ENCODE measurements around the gene ORAI2. TPM values are rescaled to one million over a fixed set of nuclear protein-coding genes. Genes with fewer than 3 reads are reported as not detected.

Gene ORAI2
- polyA plus RNA-seq, 1 donor from 2014 or later, result 36.3 TPM

DNA sequence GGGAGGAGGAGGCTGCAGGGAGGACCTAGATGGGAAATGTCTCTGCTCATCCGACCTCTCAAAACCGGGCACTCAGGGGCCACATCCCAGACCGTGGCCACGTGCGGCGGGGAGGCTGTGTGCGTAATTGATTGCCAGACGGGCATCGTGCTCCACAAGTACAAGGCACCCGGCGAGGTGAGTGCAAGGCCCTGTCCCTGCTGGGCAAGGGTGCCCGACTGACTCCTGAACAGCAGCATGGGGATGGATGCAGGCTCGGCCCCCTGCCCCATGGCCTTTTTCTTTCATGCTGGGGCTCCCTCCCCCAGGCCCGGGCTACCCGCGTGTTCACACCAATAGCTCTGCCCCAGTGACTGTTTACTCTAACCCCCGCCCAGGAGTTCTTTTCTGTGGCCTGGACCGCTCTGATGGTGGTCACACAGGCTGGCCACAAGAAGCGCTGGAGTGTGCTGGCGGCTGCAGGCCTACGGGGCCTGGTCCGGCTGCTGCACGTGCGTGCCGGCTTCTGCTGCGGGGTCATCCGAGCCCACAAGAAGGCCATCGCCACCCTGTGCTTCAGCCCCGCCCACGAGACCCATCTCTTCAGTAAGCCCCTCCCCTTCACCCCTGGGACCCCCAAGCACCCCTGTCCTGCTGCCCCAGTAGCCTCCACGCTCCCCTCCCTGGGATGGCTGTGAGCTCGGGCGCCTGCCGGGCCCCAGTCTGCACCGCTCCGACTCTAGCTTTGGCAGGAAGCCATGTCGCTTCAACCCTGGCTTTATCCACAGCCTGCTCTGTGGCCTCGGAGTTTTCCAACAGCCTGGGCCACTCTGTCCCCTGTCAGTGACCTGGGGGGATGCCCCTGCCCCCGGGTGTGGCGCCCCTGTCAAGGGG is 35.3 kb downstream of the ORAI2 start:
- Histone ChIP-seq H3K79me2 (replicated peaks; ENCODE audit: insufficient read depth, low read length) (peaks cover 11% of the 10 kb centered on the region), H3K4me3 (ENCODE audit: low read length) (no peak overlapping the region), H3K4me2 (ENCODE audit: low read length) (no peak overlapping the region), H3K36me3 (ENCODE audit: insufficient read depth, low read length) (no peaks in the 10 kb centered on the region), H4K20me1 (ENCODE audit: insufficient read depth) (no peaks in the 10 kb centered on the region), H3K9me3 (ENCODE audit: low read length) (no peaks in the 10 kb centered on the region), H3K27me3 (ENCODE audit: insufficient read depth, low read depth, low read length) (no peaks in the 10 kb centered on the region), H2AFZ (ENCODE audit: low read depth, low read length) (no peak overlapping the region), H3K27ac (ENCODE audit: low read length) (no peak overlapping the region), H3F3A (ENCODE audit: insufficient read depth, low read length, poor library complexity, severe bottlenecking) (no peaks in the 10 kb centered on the region), H3K9ac (ENCODE audit: low read length) (no peak overlapping the region), H3K9me2 (ENCODE audit: insufficient read depth, low read length) (no peaks in the 10 kb centered on the region)
- no peak for TF ChIP-seq EP300 (conservative IDR thresholded peaks at IDR 0.05; ENCODE audit: poor library complexity, severe bottlenecking)
- TF ChIP-seq, protein P1, sequence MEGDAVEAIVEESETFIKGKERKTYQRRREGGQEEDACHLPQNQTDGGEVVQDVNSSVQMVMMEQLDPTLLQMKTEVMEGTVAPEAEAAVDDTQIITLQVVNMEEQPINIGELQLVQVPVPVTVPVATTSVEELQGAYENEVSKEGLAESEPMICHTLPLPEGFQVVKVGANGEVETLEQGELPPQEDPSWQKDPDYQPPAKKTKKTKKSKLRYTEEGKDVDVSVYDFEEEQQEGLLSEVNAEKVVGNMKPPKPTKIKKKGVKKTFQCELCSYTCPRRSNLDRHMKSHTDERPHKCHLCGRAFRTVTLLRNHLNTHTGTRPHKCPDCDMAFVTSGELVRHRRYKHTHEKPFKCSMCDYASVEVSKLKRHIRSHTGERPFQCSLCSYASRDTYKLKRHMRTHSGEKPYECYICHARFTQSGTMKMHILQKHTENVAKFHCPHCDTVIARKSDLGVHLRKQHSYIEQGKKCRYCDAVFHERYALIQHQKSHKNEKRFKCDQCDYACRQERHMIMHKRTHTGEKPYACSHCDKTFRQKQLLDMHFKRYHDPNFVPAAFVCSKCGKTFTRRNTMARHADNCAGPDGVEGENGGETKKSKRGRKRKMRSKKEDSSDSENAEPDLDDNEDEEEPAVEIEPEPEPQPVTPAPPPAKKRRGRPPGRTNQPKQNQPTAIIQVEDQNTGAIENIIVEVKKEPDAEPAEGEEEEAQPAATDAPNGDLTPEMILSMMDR (IDR thresholded peaks at IDR 0.05; ENCODE audit: poor library complexity, severe bottlenecking), result no peak
- no peak for TF ChIP-seq EZH2 (IDR thresholded peaks at IDR 0.05; ENCODE audit: borderline replicate concordance, insufficient read depth, low read length, poor library complexity, severe bottlenecking)
- TF ChIP-seq RAD21 (conservative IDR thresholded peaks at IDR 0.05), result no peak
- TF ChIP-seq TAF1 (IDR thresholded peaks at IDR 0.05; ENCODE audit: low read depth), result no peak
- no peak for TF ChIP-seq POLR2AphosphoS5 (IDR thresholded peaks at IDR 0.05)
- TF ChIP-seq, protein P2, sequence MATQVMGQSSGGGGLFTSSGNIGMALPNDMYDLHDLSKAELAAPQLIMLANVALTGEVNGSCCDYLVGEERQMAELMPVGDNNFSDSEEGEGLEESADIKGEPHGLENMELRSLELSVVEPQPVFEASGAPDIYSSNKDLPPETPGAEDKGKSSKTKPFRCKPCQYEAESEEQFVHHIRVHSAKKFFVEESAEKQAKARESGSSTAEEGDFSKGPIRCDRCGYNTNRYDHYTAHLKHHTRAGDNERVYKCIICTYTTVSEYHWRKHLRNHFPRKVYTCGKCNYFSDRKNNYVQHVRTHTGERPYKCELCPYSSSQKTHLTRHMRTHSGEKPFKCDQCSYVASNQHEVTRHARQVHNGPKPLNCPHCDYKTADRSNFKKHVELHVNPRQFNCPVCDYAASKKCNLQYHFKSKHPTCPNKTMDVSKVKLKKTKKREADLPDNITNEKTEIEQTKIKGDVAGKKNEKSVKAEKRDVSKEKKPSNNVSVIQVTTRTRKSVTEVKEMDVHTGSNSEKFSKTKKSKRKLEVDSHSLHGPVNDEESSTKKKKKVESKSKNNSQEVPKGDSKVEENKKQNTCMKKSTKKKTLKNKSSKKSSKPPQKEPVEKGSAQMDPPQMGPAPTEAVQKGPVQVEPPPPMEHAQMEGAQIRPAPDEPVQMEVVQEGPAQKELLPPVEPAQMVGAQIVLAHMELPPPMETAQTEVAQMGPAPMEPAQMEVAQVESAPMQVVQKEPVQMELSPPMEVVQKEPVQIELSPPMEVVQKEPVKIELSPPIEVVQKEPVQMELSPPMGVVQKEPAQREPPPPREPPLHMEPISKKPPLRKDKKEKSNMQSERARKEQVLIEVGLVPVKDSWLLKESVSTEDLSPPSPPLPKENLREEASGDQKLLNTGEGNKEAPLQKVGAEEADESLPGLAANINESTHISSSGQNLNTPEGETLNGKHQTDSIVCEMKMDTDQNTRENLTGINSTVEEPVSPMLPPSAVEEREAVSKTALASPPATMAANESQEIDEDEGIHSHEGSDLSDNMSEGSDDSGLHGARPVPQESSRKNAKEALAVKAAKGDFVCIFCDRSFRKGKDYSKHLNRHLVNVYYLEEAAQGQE (IDR thresholded peaks at IDR 0.05; ENCODE audit: borderline replicate concordance), result no peak
- no peak for TF ChIP-seq MXI1 (conservative IDR thresholded peaks at IDR 0.05; ENCODE audit: poor library complexity, severe bottlenecking)
- TF ChIP-seq SMC3 (conservative IDR thresholded peaks at IDR 0.05; ENCODE audit: poor library complexity), result no peak

DNA sequence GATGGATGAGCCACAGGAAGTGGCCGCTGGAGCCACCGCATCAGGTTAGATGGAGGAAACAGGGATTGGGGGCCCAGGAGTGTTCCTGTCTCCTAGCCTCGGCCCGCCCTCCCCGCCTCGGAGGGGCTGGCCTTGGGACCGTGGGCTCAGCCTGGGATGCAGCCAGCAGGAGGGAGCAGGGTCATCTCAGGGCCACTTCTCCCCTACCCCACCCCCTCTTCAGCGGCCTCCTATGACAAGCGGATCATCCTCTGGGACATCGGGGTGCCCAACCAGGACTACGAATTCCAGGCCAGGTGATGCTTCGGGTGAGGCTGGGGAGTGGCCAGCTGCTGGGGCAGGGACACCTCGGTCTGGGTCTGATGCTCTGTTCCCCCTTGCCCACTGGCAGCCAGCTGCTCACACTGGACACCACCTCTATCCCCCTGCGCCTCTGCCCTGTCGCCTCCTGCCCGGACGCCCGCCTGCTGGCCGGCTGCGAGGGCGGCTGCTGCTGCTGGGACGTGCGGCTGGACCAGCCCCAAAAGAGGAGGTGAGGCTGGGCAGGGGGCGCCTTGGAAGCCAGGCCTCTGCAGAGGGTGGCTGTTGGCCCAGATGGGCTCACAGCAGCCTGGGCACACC is 36.1 kb downstream of the ORAI2 start:
- Histone ChIP-seq H3K4me2 (ENCODE audit: low read length) (no peak overlapping the region), H3K36me3 (ENCODE audit: insufficient read depth, low read length) (no peaks in the 10 kb centered on the region), H3K79me2 (replicated peaks; ENCODE audit: insufficient read depth, low read length) (peaks cover 4% of the 10 kb centered on the region), H4K20me1 (ENCODE audit: insufficient read depth) (no peaks in the 10 kb centered on the region), H3K4me3 (ENCODE audit: low read length) (no peak overlapping the region), H3K27ac (ENCODE audit: low read length) (no peak overlapping the region), H3K27me3 (ENCODE audit: insufficient read depth, low read depth, low read length) (no peaks in the 10 kb centered on the region), H3K9me3 (ENCODE audit: low read length) (no peaks in the 10 kb centered on the region), H3F3A (ENCODE audit: insufficient read depth, low read length, poor library complexity, severe bottlenecking) (no peaks in the 10 kb centered on the region), H2AFZ (ENCODE audit: low read depth, low read length) (no peak overlapping the region), H3K9me2 (ENCODE audit: insufficient read depth, low read length) (no peaks in the 10 kb centered on the region), H3K9ac (ENCODE audit: low read length) (no peak overlapping the region)
- TF ChIP-seq MXI1 (conservative IDR thresholded peaks at IDR 0.05; ENCODE audit: poor library complexity, severe bottlenecking), result no peak
- TF ChIP-seq POLR2AphosphoS5 (IDR thresholded peaks at IDR 0.05), result no peak
- TF ChIP-seq, protein P2 (IDR thresholded peaks at IDR 0.05; ENCODE audit: borderline replicate concordance), result no peak
- TF ChIP-seq RAD21 (conservative IDR thresholded peaks at IDR 0.05), result no peak
- TF ChIP-seq, protein P1 (IDR thresholded peaks at IDR 0.05; ENCODE audit: poor library complexity, severe bottlenecking), result no peak
